Measurements from ENCODE around the gene MASP2.
"Not testable (repeated sequence)": the region's sequence is repeated elsewhere in the genome, so short reads cannot be mapped to it uniquely, and the experiment has no call there.

The MASP2 gene

DNA sequence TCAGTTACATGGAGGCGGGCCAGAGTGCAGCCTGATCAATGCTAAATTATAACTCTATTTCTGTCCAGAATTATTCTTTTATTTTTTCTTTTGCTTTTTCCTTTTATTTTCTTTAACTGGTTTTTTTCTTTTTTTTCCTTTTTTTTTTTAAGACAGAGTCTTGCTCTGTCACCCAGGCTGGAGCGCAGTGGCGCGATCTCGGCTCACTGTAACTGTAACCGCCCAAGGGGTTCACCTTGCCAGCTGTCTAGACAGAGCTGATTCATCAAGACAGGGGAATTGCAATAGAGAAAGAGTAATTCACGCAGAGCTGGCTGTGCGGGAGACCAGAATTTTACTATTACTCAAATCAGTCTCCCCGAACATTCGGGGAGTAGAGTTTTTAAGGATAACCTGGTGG, 4.1 kb upstream of the MASP2 start:
- not testable (repeated sequence) for H3K4me1 ChIP-seq (ENCODE audit: control insufficient read depth, insufficient read depth, low read length, poor library complexity, severe bottlenecking); H3K36me3 ChIP-seq (ENCODE audit: control insufficient read depth, insufficient read depth, low read length); H3K4me3 ChIP-seq (ENCODE audit: insufficient read depth, low read depth, low read length, poor library complexity, severe bottlenecking); H3K27ac ChIP-seq (ENCODE audit: insufficient read depth, low read length, poor library complexity, severe bottlenecking); DNase-seq; H3K27me3 ChIP-seq (replicated peaks; ENCODE audit: control insufficient read depth, insufficient read depth, low read length, poor library complexity, severe bottlenecking); H3K9me3 ChIP-seq (ENCODE audit: control insufficient read depth, low read length)

DNA sequence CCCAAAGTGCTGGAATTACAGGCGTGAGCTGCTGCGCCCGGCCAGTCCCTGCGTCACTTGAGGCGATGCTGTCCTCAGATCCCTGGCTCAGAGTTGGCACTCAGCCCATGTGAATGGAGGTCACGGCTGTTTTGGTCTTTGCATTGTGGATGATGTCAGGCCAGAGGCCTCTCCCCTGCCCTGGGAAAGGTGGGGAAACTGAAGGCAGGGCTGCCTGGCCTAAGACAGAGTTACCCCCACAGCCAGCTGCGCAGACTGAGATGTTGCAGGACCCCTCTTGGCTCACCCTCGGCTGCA, 821 bp downstream of the MASP2 start:
- no peak for DNase-seq
- no peak overlapping the region for H3K27ac ChIP-seq (ENCODE audit: insufficient read depth, low read length, poor library complexity, severe bottlenecking)
- no peaks in the 10 kb centered on the region for H3K27me3 ChIP-seq (replicated peaks; ENCODE audit: control insufficient read depth, insufficient read depth, low read length, poor library complexity, severe bottlenecking)
- H3K9me3 ChIP-seq (ENCODE audit: control insufficient read depth, low read length), result no peaks in the 10 kb centered on the region
- H3K36me3 ChIP-seq (ENCODE audit: control insufficient read depth, insufficient read depth, low read length), result no peaks in the 10 kb centered on the region
- no peaks in the 10 kb centered on the region for H3K4me1 ChIP-seq (ENCODE audit: control insufficient read depth, insufficient read depth, low read length, poor library complexity, severe bottlenecking)
- H3K4me3 ChIP-seq (ENCODE audit: insufficient read depth, low read depth, low read length, poor library complexity, severe bottlenecking), result no peak overlapping the region

DNA sequence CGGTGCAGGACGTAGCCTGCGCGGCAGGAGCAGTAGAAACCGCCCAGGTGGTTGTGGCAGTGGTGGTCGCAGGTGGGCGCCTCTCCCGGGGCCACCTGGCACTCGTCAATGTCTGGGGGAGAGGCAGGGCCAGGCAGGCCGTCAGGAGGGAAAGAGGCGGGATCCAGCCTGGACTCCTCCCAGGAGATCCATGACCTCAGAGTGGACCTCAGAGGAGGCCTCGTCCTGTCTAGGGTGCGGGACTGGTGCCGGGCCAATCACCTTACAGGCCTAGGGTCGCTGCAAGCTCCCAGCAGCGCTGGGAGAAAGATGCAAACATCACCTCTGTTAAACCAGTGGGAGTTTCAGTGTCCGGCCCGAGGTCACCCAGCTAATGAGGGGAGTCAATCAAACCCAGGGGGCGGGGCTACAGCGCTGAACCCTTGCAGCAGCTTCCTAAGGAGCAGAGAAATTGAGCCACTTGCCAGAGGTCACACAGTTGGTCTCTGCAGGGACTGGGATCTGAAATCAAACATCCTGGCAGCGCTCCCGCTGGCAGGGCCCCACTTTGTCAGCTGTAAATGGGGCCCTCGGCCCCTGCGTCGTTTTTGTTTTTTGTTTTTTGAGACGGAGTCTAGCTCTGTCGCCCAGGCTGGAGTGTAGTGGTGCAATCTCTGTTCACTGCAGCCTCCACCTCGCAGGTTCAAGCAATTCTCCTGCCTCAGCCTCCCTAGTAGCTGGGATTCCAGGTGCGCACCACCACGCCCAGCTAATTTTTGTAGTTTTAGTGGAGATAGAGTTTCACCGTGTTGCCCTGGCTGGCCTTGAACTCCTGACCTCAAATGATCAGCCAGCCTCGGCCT, 1.4 kb downstream of the MASP2 start:
- Histone ChIP-seq H3K4me3 (ENCODE audit: insufficient read depth, low read depth, low read length, poor library complexity, severe bottlenecking) (no peak overlapping the region), H3K27me3 (replicated peaks; ENCODE audit: control insufficient read depth, insufficient read depth, low read length, poor library complexity, severe bottlenecking) (no peaks in the 10 kb centered on the region), H3K9me3 (ENCODE audit: control insufficient read depth, low read length) (no peaks in the 10 kb centered on the region), H3K36me3 (ENCODE audit: control insufficient read depth, insufficient read depth, low read length) (no peaks in the 10 kb centered on the region), H3K4me1 (ENCODE audit: control insufficient read depth, insufficient read depth, low read length, poor library complexity, severe bottlenecking) (no peaks in the 10 kb centered on the region), H3K27ac (ENCODE audit: insufficient read depth, low read length, poor library complexity, severe bottlenecking) (no peak overlapping the region)
- no peak for DNase-seq

DNA sequence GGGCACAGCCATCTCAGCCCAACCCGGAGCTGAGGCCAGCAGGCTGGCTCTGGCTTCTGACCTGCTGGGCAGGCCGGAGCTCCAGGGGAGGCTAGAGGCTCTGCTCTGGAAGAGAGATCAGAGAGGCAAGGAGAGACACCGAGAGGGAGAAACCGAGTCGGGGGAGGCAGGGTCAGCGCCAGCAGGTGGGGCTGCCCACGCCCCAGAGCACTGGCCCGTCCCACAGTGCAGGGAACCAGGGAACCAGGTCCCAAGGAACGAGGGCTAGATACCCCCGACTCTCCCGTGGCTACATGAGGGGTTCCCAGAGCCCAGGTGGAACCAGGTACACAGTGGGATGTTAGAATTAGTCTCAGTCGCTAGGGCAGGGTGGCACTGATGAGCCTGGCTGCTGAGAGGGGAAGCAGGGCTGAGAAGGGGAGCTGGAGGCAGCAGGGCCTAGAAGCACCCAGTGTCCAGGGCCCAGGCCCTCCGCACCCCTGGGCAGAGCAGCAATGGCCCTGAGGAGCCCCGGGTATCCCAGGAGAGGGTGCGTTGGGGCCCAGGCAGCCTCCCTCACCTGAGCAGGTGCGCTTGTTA, 2.1 kb downstream of the MASP2 start:
- Histone ChIP-seq H3K4me1 (ENCODE audit: control insufficient read depth, insufficient read depth, low read length, poor library complexity, severe bottlenecking) (no peaks in the 10 kb centered on the region), H3K27me3 (replicated peaks; ENCODE audit: control insufficient read depth, insufficient read depth, low read length, poor library complexity, severe bottlenecking) (no peaks in the 10 kb centered on the region), H3K27ac (ENCODE audit: insufficient read depth, low read length, poor library complexity, severe bottlenecking) (no peak overlapping the region), H3K36me3 (ENCODE audit: control insufficient read depth, insufficient read depth, low read length) (no peaks in the 10 kb centered on the region), H3K4me3 (ENCODE audit: insufficient read depth, low read depth, low read length, poor library complexity, severe bottlenecking) (no peak overlapping the region), H3K9me3 (ENCODE audit: control insufficient read depth, low read length) (no peaks in the 10 kb centered on the region)
- no peak for DNase-seq

DNA sequence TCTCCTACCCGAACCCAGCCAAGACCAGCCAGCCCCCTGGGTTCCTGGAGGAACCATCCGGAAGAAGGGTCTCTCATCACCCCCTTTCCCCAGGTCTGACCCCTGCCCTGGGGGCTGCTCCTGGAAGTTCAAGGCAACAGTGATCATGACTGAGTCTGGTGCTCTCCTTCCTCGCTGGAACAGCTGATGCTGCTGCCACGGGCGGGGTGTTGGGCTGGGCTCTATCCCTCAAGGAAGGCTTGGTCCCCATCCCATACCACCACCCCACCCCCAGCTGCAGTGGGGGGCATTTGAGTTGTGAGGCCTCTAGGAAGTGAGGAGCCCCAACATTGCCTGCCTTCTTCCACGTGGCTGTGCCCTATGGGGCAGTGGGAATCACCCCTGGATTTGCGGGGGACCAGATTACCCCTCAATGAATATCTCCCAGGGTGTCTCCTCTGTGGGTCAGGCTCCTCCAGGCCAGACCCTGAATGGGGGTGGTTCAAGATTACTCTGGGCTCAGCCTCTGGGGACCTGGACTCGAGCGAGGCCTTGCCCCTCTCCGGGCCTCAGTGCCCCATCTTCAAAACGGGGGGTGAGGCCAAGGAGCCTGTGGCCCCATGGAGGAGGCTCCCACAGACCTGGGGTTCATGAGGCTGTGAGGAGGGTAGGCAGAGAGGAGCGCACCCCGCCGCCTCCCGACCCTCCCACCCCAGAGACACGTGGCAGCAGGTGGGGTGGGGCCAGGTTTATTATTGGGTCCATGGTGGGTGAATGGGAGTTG, 2.8 kb downstream of the MASP2 start:
- no peak for DNase-seq
- Histone ChIP-seq H3K4me3 (ENCODE audit: insufficient read depth, low read depth, low read length, poor library complexity, severe bottlenecking) (no peak overlapping the region), H3K9me3 (ENCODE audit: control insufficient read depth, low read length) (no peaks in the 10 kb centered on the region), H3K27ac (ENCODE audit: insufficient read depth, low read length, poor library complexity, severe bottlenecking) (no peak overlapping the region), H3K4me1 (ENCODE audit: control insufficient read depth, insufficient read depth, low read length, poor library complexity, severe bottlenecking) (no peaks in the 10 kb centered on the region), H3K27me3 (replicated peaks; ENCODE audit: control insufficient read depth, insufficient read depth, low read length, poor library complexity, severe bottlenecking) (no peaks in the 10 kb centered on the region), H3K36me3 (ENCODE audit: control insufficient read depth, insufficient read depth, low read length) (no peaks in the 10 kb centered on the region)

DNA sequence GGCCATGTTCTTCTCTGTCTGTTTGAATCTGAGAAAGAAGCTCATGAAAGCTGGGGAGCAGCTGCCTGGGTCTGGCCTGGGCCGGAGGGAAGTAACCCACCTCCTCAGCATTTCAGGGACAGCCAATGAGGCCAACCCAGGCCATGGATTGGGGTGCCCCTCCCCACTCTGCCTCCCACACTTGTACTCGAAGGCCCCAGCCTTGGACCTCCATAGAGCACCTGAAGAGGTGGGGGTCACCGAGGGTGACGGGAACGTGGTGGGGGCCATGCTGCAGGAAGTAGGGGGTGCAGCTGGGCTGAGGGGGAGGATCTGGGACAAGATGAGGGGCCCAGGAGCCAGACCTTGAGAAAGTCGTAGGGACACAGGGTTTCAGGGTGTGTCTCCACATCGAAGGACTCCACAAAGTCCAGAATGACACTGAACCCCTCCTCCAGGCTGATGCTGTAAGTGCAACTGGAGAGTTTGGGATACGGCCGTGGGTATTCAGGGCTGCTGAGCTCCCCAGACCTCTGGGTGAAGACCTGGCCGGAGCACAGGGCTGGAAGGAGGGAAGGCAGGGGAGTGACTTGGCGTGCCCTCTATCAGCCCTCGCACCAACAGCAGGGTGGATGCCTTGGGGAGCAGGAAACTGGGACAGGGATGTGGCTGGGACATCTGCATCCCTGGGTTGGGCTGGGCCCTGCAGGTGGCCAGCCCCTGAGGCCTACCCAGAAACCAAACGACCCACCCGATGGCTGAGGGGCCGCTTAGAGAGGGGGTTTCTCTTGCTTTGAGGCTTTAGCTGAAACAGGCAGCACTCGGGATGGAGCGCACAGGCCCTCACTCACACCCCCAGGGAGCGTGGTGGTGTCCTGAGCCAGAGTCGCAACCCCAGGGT, 3.8 kb downstream of the MASP2 start:
- DNase-seq, result no peak
- no peak overlapping the region for H3K27ac ChIP-seq (ENCODE audit: insufficient read depth, low read length, poor library complexity, severe bottlenecking)
- H3K36me3 ChIP-seq (ENCODE audit: control insufficient read depth, insufficient read depth, low read length), result no peaks in the 10 kb centered on the region
- H3K9me3 ChIP-seq (ENCODE audit: control insufficient read depth, low read length), result no peaks in the 10 kb centered on the region
- no peaks in the 10 kb centered on the region for H3K4me1 ChIP-seq (ENCODE audit: control insufficient read depth, insufficient read depth, low read length, poor library complexity, severe bottlenecking)
- H3K27me3 ChIP-seq (replicated peaks; ENCODE audit: control insufficient read depth, insufficient read depth, low read length, poor library complexity, severe bottlenecking), result no peaks in the 10 kb centered on the region
- no peak overlapping the region for H3K4me3 ChIP-seq (ENCODE audit: insufficient read depth, low read depth, low read length, poor library complexity, severe bottlenecking)

DNA sequence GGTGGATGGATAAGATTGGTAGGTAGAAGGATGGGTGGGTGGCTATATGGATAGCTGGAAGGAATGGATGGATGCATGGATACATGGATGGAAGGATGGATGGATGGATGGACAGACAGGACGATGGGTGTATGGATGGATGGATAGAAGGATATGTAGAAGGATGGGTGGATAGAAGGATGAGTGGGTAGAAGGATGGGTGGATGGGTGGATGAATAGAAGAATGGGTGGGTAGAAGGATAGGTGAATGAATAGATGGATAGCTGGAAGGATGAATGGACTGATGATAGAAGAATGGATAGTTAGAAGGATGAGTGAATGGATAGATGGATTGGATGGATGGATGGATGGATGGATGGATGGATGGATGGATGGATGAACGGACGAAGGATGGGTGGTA, 5.0 kb downstream of the MASP2 start:
- Histone ChIP-seq H3K9me3 (ENCODE audit: control insufficient read depth, low read length) (no peaks in the 10 kb centered on the region), H3K4me1 (ENCODE audit: control insufficient read depth, insufficient read depth, low read length, poor library complexity, severe bottlenecking) (no peaks in the 10 kb centered on the region), H3K27me3 (replicated peaks; ENCODE audit: control insufficient read depth, insufficient read depth, low read length, poor library complexity, severe bottlenecking) (no peaks in the 10 kb centered on the region), H3K27ac (ENCODE audit: insufficient read depth, low read length, poor library complexity, severe bottlenecking) (no peak overlapping the region), H3K36me3 (ENCODE audit: control insufficient read depth, insufficient read depth, low read length) (no peaks in the 10 kb centered on the region), H3K4me3 (ENCODE audit: insufficient read depth, low read depth, low read length, poor library complexity, severe bottlenecking) (no peak overlapping the region)
- no peak for DNase-seq

DNA sequence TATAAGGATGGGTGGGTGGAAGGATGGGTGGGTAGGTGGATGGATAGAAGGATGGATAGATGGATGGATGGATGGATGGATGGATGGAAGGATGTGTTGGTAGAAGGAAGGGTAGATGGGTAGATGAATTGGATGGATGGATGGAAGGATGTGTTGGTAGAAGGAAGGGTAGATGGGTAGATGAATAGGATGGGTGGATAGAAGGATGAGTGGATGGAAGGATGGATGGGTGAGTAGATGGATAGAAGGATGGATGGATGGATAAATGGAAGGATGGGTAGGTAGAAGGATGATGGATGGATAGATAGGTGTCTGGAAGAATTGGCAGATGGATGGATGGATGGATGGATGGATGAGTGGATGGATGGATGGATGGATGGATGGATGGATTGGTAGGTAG, 6.0 kb downstream of the MASP2 start:
- Histone ChIP-seq H3K4me3 (ENCODE audit: insufficient read depth, low read depth, low read length, poor library complexity, severe bottlenecking) (no peak overlapping the region), H3K4me1 (ENCODE audit: control insufficient read depth, insufficient read depth, low read length, poor library complexity, severe bottlenecking) (no peaks in the 10 kb centered on the region), H3K27me3 (replicated peaks; ENCODE audit: control insufficient read depth, insufficient read depth, low read length, poor library complexity, severe bottlenecking) (no peaks in the 10 kb centered on the region), H3K9me3 (ENCODE audit: control insufficient read depth, low read length) (no peaks in the 10 kb centered on the region), H3K27ac (ENCODE audit: insufficient read depth, low read length, poor library complexity, severe bottlenecking) (no peak overlapping the region), H3K36me3 (ENCODE audit: control insufficient read depth, insufficient read depth, low read length) (no peaks in the 10 kb centered on the region)
- DNase-seq, result no peak

DNA sequence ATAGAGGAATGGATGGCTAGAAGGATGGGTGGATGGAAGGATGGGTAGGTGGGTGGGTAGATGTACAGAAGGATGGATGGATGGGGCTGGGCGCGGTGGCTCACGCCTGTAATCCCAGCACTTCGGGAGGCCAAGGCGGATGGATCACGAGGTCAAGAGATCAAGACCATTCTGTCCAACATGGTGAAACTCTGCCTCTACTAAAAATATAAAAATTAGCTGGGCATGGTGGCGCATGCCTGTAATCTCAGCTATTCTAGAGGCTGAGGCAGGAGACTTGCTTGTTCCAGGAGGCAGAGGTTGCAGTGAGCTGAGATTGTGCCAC, 7.0 kb downstream of the MASP2 start:
- not testable (repeated sequence) for H3K36me3 ChIP-seq (ENCODE audit: control insufficient read depth, insufficient read depth, low read length); H3K4me3 ChIP-seq (ENCODE audit: insufficient read depth, low read depth, low read length, poor library complexity, severe bottlenecking); DNase-seq; H3K9me3 ChIP-seq (ENCODE audit: control insufficient read depth, low read length); H3K27me3 ChIP-seq (replicated peaks; ENCODE audit: control insufficient read depth, insufficient read depth, low read length, poor library complexity, severe bottlenecking); H3K4me1 ChIP-seq (ENCODE audit: control insufficient read depth, insufficient read depth, low read length, poor library complexity, severe bottlenecking); H3K27ac ChIP-seq (ENCODE audit: insufficient read depth, low read length, poor library complexity, severe bottlenecking)
